ENCODE results near the gene SERPINA10.

GRCh38 chr14:94237983-94238382 lies 55.1 kb downstream of the SERPINA10 start:
- TF ChIP-seq EZH2phosphoT487 (IDR thresholded peaks at IDR 0.05; ENCODE audit: unreplicated experiment) (no peak), EZH2 (IDR thresholded peaks at IDR 0.05; ENCODE audit: low read depth, unreplicated experiment) (no peak), POLR2AphosphoS5 (IDR thresholded peaks at IDR 0.05; ENCODE audit: low read depth) (no peak)
- TF ChIP-seq, protein P1, sequence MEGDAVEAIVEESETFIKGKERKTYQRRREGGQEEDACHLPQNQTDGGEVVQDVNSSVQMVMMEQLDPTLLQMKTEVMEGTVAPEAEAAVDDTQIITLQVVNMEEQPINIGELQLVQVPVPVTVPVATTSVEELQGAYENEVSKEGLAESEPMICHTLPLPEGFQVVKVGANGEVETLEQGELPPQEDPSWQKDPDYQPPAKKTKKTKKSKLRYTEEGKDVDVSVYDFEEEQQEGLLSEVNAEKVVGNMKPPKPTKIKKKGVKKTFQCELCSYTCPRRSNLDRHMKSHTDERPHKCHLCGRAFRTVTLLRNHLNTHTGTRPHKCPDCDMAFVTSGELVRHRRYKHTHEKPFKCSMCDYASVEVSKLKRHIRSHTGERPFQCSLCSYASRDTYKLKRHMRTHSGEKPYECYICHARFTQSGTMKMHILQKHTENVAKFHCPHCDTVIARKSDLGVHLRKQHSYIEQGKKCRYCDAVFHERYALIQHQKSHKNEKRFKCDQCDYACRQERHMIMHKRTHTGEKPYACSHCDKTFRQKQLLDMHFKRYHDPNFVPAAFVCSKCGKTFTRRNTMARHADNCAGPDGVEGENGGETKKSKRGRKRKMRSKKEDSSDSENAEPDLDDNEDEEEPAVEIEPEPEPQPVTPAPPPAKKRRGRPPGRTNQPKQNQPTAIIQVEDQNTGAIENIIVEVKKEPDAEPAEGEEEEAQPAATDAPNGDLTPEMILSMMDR (conservative IDR thresholded peaks at IDR 0.05; ENCODE audit: low read depth in 2 of 2) = no peak

Data from GM23338 (cell line).